GM18861 (cell line): ENCODE results near the gene RIMBP2.

Experiments
- ATAC-seq: cut with Tn5 transposase; IDR thresholded peaks from one replicate; pipeline ENCODE4 v1.9.1; 2021; ENCODE audit not compliant: unreplicated experiment

RIMBP2 gene

DNA sequence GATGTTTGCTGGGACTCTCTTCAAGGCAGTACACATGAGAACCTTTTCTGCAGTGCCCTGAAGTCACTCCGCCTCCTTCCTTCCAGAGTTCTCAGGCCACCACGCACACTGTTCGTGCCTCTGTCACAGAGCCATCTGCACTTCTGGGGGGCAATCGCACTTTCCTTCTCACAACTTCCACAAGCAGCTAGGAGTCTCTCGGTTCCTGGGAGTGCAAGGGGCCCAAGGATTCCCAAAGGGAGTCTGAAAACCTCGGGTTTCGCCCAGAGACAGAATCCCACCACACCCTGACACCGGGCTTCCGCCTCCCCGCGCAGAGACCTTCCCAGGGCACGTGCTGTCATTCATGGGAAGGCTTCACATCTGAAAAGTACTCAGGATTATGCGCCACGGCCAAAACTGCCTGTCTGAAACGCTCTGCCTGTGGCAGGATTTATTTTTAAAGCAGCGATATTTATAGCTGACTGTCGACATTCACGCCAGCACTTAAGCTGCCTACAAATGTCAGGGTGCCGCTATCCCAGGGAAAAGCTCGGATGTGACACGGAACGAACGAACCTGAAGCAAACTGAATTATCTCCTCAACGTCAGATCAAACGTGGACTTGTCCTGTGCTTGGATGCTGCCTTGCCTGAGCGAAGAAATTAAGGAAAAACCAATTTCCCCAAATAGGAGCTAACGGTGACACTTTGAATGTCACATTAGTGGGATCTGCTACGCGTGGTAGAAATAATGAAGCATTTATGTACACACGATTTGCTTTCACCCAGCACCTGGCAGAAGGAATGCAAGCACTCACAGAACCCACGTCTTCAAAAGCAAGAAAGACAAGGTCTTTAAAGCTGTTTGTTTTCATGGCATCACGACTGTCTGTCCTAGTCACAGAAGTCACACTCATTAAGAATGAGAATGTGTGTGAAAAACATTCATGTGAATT, 224.4 kb downstream of the RIMBP2 start:
- no peak for ATAC-seq

DNA sequence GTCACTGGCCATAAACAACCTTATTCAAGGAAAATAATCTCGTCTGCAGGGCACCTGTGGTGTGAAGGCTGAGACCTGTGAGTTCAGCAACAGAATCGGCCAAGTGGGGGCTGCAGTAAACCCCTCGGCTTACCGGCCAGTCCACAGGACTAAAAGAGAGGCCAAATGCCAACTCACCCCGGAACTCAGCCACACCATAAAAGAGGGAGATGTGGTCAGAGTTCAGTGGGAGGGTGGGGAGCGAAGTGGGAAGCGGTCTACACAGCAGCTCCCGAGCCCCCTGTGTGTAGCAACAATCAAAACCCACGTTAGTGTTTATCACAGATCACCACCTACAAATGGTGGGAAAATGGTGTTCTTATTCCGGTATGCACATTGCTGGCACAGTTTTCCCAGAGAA, 225.4 kb downstream of the RIMBP2 start:
- ATAC-seq: no peak

DNA sequence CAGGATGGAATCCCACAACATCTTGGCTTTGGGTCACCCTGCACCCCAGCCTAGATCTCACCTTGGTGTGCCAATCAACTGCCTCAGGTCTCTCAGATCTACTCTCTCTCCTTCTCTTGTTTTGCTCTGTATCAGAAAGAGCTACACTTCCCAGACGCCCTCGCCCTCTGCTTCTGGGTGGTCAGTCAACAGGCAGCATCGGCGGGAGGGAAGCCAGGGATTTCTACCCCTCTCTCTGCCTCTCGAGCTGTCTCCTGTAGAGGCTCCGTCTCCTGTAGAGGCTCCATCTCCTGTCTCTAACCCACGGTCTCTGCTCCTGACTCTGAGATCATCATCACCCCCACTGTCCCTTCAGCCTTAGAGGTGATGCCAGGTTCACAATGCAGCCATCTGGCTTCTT, 226.8 kb downstream of the RIMBP2 start:
- no peak for ATAC-seq

DNA sequence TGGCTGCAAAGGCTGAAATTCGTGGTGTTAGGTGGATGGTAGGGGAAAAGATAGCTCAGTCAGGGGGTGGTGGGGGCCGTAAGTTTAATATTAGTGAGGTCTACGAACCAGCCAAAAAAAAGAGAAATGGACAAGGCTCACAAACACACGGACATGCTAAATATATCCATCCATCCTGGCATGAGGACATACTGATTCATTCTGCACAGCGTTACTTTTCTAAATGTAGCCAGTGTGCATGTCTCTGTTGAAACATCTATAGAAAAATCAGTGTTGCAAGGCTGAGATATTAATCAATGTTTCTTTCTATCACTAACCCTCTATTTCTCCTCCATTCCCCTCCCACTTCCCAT, 227.8 kb downstream of the RIMBP2 start:
- no peak for ATAC-seq

DNA sequence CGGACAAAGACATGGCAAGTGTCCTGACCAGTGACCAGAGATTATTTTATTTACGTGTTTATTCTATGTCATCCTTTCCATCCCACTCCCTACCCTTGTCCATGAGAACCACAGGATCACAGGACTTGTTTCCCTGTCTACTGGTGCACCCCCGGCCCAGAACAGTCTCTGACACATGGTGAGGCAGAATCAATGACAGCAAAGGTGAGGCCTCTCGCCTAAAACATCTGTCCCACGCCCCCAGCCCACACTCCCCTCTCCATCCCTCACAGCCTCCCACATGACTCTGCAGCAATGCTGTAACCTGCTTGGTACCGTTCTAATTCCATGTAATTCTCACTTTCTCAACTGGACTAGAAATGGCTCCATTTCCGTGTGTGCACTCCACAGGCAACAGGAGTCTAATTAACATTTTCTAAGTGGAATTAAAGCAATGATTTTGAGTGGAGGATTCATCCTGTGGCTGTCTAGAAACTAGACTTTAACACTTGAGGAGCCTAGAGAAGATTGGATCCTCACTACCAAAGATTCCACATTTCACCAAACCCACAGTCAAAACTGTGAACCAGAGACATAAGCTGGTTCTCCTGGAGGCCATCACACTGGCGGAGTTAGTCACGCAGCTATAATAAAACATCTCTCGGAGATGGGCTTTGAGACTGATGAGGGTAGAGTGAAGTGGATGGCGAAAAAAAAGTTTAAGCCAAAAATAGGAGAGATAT, 228.3 kb downstream of the RIMBP2 start:
- ATAC-seq: no peak

DNA sequence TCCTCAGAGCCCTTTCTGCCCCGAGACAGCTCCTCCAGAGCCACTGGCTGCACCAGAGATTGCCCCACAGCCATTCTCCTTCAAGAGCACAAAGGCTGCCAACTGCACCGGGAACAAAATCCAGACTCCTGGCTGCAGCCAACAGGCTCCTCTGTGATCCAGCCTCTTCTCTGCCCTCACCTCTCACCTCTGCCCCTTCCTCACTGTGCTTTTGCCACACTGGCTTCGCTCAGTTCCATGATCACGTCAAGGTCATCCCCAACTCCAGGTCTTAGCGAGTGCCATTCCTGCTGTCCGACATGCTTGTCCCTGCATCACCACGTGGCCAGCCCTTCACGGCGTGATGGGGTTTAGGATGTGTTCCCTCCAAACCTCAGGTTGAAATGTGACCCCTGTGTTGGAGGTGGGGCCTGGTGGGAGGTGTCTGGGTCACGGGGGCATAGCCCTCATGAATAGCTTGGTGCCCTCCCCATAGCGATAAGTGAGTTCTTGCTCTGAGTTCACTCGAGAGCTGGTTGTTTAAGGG, 229.1 kb downstream of the RIMBP2 start:
- ATAC-seq: no peak

DNA sequence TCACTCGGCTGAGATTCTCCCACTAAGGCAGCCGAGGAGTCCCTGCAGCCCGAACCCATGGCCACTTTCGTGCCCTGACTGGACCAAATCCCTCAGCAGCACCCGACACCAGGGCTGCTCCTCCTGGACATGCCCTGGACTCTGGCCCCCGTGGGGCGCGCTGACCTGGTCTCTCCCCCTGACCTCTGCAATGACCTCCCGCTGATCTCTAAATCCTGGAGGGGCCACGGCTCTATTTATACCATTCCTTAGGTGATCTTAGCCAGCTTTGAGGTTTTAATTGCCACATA, 230.0 kb downstream of the RIMBP2 start:
- ATAC-seq: no peak

DNA sequence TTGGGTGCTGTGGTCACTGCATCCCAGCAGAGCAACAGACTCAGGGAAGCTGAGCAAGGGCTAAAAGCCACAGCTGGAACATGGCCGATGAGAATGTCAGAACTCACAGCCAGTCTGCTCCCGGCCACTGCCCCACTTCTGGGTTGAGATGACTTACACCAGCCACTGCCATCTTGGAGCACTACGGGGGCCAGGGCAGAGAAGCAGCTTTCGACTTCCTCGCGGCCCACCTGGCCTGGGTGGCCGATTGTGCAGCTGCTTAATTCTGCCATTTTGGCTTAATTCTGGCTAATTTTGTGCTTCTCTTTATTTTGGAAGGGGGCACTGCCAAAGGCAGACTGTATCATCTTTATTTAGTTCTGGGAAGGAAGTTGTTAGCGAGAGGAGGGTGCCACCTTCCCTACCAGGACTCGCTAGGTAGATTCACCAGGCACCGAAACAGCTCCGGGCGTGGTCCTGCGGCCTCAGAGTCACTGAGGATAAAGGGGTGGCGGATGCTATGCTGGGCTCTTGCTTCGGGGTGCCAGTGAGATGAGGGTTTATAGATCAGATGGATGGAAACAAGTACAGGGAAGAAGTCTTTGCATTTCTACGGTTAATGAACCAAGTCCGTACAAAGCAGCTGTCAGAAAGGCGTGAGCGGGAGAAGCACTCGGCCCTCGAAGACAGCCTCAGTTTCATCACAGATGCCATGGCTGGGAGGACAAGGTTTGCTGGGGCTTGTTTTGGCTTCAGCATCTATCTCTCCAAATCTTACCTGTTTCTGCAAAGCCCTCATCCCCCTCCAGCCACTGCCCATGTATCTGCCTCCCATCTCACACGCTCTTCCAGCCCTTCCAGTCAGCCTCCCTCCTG, 230.6 kb downstream of the RIMBP2 start:
- ATAC-seq: no peak

DNA sequence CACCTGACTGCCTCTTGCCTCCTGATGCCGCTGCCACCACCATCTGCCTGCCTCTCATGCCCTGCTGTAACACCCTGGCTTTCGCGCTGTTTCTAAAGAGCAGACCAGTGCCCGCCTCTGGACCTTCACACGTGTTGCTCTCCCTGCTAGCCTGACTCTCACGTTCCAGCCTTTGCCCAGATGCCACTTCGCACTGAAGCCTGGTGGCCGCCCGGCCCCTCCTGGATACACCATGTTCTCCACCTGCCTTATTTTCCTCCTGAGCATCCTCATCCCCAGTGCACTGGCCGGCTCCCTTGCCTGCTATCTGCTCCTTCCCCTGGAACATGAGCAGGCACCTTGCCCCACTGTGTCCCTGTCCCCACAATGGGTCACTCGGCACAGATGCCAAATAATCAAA, 231.9 kb downstream of the RIMBP2 start:
- ATAC-seq: no peak

DNA sequence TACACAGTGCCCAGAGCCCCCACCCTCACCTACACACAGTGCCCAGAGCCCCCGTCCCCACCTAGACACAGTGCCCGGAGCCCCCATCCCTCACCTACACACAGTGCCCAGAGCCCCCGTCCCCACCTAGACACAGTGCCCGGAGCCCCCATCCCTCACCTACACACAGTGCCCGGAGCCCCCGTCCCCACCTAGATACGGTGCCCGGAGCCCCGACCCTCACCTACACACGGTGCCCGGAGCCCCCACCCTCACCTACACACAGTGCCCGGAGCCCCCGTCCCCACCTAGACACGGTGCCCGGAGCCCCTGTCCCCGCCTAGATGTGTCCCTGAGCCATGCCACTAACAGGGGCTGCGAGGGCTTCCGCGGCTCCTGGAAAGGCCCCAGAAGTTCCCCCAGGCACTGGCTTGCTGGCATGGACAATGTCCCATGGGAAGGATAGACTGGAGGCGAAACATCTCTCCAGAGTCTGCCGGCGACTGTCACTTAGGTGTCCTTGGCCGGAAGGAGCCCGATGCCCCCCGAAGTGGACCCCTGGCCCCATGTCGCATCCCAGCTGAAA, 232.4 kb downstream of the RIMBP2 start:
- ATAC-seq: no peak

DNA sequence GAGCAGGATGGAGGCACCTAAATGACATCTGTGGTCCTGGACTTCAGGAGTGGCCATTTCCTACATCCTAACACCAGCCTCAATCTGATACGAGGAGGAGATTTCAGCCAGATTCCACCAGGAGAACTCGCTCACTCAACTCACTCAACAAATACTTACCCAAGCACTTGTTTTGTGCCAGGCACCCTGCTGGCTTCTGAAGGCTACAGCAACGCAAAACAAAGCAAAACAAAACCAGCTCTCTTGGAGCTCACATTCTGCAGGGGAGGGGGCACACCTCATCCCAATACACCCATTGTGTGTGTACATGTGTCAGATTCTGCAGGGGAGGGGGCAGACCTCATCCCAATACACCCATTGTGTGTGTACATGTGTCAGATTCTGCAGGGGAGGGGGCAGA, 233.7 kb downstream of the RIMBP2 start:
- no peak for ATAC-seq

DNA sequence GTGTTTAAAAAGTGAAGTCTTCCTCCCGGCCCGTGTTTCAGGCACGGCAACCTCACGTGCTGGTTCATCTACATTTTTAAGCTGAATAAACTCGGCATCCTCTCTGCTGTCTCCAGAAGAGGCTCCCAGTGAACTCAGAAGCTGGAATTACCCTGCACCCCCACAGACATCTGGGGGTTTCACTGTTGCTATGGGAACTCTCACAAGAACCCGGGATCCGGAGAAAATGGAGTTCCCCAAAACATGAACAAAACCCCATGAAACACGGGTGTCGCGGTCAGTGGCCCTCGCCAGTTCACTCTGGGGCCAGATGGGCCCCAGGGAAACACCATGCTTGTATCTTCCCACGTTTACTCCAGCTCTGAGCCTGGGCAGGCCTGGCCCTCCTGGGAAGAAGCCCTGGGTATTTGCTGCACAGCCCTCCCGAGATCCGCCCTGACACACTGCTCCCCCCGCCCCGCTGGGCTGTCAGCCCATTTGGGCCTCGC, 234.7 kb downstream of the RIMBP2 start:
- no peak for ATAC-seq

DNA sequence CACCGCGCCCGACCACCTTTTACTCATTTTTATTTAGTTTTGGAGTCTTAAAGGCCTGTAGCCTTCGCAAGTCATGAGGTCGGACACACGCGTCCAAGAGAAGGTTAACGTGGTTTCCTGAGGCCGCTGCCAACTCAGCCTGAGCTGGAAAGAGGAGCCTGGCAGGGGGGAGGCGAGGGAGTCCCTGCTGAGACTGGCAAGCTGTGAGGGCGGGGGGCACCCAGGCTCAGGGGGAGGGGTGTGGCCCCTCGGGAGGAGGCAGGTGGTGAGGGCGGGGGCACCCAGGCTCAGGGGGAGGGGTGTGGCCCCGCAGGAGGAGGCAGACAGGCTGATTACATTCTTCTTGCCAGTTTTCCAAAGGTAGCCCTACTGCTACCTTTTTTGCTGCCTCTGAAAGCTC, 235.2 kb downstream of the RIMBP2 start:
- no peak for ATAC-seq

DNA sequence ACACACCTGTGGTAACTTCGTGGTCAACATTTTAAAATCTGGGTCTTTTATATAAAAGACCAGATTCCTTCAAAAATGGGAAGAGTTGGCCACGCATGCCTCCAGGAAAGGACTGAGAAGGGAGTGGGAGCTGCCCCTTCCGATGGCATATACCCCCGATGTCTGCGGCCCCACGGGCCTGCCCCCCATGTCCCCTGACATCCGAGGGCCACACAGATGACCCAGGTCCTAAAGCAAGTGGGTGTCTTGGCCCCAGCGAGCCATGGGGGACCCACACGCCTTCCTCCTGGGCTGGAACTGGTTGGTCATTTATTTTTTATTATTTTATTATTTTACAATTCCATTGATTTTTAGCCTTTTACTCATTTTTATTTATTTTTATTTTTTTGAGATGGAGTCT, 235.9 kb downstream of the RIMBP2 start:
- no peak for ATAC-seq

DNA sequence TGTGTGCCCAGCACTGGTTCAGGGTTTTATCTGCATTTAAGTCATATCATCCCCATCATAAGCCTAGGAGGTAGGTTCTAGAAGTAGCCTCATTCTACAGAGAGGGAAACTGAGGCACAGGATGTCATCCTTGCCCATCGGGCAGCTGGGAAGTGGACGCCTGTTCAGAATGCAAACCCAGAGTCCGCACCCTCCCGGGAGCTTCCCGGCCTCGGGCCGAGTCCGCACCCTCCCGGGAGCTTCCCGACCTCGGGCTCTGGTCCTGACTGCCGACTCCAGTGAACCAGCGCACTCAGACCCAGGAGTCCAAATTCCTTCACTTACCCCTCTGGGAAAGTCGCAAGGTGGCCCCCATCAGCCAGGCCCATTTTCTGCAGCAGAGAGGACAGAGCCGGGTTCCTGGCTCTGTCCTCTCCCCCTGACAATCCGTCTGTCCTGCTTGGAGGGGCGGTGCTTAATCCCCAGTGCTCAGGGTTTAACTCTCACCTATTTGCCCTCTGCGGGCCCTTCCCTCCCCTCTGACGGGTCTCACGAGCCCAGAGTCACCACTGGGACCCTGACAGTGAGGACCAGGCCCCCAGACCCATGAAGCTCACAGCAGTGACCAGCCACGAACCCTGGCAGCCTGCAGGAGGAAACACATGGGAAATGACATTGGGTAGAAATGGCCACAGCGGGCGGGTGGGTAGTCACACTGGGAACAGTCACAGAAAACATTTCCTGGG, 236.5 kb downstream of the RIMBP2 start:
- no peak for ATAC-seq

DNA sequence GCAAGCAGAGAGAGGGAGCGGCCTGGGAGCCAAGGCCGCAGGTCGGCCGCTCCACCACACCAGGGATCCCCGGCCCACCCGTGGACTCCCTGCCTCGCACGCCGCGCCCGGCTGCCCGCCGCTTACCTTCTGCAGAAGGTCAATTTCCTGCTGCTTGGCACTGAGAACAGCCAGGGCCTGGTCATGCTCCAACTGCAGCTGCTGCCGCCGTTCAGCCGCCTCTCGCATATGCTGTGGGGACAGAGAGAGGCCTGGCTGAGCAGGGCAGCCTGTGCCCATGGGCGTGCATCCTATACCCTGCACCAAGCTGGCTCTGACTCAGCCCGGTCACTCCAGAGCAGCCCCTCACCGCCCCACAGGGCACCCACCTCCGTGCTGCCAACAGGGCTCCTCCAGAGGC, 237.3 kb downstream of the RIMBP2 start:
- no peak for ATAC-seq

DNA sequence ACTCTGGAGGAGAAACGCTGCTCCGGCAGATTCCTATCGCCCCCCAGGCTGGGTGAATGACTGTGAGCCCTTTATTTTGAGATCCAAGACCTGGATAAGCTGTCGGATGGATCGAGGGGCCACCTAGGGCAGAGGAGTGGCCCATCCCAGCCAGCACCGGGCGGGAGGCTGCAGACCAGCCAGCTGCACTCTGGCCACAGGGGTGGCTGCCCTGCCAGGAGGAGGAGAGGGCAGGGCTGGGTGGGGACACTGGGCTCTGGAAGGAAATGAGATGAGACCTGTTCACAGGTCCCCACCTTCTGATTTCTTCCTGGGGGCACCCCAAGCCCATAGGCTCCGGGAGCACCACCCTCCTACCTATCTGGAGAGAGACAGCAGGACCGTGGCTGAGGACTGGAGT, 238.4 kb downstream of the RIMBP2 start:
- ATAC-seq: no peak

DNA sequence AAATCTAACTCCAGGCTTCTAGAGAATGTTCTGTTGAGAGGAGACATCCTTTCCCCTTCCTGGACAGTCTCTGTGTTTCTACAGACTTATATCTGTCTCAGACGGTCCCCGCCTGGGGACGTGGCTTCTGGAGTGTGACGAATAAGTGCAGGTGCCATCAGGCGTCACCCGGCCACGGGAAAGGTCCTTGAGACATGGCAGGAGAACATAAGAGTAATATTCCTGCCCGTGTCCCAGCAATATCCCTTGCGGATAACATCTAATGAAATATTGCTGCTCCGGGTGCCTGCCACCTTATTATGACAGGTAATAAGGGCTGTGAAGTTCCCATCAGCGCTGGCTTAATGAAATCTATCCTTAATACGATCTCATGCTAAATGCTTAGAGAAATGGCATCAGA, 238.8 kb downstream of the RIMBP2 start:
- no peak for ATAC-seq

DNA sequence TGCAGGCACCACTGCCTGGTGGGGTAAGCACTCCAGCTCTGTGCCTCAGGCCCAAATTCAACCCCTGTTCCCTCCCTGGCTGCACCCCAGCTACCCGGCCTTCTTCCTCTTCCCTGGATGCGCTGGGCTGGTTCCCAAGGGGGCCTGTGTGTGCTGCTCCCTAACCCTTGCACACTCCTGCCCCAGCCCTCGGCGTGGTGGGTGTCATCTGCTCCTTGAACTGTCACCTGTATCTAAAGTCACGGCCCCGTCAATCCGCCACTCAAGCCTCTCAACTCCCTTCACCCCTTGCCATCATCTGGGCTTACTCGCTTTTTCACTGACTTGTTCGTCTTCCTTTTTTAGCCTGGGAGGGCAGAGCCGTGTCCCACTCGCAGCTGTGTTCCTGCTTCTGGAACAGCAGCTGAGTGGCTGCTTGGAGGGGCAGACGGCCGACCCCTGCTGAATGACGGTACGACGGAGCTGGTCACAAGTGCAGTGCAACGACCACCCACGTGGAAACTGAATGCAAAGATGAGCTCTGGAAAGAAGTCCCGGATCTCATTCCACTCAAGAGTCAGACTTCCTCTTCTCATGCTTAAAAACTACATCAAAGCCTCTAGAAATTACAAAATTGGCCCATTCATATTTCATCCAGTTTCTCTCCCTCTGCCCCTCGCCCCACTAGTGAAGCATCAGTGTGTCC, 239.5 kb downstream of the RIMBP2 start:
- ATAC-seq: no peak
